ENCODE measurements around the gene ACIN1. TPM values are rescaled to one million over a fixed set of nuclear protein-coding genes. Genes with fewer than 3 reads are reported as not detected.
A peak's percentile ranks its signal among the peaks of the same experiment; 100 is the strongest.

ACIN1 gene
- total and polyA plus RNA-seq, 12 donors, result 35.7 to 119 (median 68.0) TPM

DNA sequence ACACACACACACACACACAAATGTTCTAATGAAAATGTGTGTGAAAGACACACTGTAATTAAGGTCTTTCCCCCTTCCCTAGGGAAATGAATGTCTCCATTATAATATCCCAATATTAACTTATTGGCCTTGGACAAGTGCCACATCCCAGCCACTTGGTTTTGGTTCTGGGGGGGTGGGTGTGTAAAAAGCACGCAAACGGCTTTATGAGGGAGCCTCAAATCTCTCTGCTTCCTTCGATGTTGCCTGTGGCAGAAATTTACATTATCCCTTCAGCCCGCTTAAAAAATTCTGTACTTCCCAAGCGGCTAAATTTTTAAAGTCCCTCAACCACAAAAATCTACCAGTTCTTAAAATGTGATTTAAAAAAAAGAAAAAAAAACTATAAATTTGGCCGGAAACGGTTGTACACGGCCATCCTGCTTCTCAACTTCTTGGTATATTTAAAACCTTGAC is 85.4 kb downstream of the ACIN1 start:
- H3K4me3 ChIP-seq, result peak overlapping the region in 9 of 10 donors; percentile 22 to 65 (median 55)
- TF ChIP-seq, protein P1, sequence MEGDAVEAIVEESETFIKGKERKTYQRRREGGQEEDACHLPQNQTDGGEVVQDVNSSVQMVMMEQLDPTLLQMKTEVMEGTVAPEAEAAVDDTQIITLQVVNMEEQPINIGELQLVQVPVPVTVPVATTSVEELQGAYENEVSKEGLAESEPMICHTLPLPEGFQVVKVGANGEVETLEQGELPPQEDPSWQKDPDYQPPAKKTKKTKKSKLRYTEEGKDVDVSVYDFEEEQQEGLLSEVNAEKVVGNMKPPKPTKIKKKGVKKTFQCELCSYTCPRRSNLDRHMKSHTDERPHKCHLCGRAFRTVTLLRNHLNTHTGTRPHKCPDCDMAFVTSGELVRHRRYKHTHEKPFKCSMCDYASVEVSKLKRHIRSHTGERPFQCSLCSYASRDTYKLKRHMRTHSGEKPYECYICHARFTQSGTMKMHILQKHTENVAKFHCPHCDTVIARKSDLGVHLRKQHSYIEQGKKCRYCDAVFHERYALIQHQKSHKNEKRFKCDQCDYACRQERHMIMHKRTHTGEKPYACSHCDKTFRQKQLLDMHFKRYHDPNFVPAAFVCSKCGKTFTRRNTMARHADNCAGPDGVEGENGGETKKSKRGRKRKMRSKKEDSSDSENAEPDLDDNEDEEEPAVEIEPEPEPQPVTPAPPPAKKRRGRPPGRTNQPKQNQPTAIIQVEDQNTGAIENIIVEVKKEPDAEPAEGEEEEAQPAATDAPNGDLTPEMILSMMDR (IDR thresholded peaks at IDR 0.05), result no peak
- no peaks in the 10 kb centered on the region for H3K9me3 ChIP-seq
- ATAC-seq (no peak), DNase-seq (no peak)
- no peaks in the 10 kb centered on the region for H3K27me3 ChIP-seq
- H3K4me1 ChIP-seq, result peaks cover 3 to 39% (median 25%) of the 10 kb centered on the region in 9 donors
- no peaks in the 10 kb centered on the region for H3K36me3 ChIP-seq
- peak overlapping the region in 9 of 10 donors; percentile 51 to 91 (median 75) for H3K27ac ChIP-seq
- intact Hi-C loops (cut with DNase I), result no loop called here
- 30 to 32% methylated on average over 8 of the region's 8 CpGs for WGBS, 2 donors

DNA sequence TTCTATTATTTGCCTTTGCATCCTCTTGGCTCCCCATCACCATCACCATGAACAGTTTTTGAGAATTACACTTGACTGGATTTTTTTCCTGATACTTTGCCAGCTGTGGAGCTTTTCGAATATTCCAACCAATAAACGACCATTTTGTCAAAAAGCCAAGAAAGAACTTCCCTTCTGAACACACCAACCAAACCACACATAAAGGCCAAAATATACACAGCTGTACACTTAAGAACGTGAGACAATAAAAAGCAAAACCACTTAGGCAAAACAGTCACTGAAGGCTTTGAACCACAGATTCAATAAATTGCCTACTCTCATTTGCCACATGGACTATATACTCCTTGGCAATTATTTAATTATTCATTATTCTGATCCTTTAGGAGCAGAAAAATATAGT is 86.1 kb downstream of the ACIN1 start:
- WGBS, 2 donors, result 46 to 63% methylated on average over 3 of the region's 3 CpGs
- no peak overlapping the region for H3K27ac ChIP-seq

More for the DNA sequence above, 86.1 kb downstream of the ACIN1 start:
- ATAC-seq (no peak), DNase-seq (no peak)
- TF ChIP-seq, protein P1 (IDR thresholded peaks at IDR 0.05), result no peak
- no peaks in the 10 kb centered on the region for H3K9me3 ChIP-seq
- H3K4me3 ChIP-seq, result peak overlapping the region in 1 of 10 donors; percentile 65
- H3K27me3 ChIP-seq, result no peaks in the 10 kb centered on the region
- intact Hi-C loops (cut with DNase I), result no loop called here
- no peaks in the 10 kb centered on the region for H3K36me3 ChIP-seq
- H3K4me1 ChIP-seq, result peaks cover 3 to 39% (median 25%) of the 10 kb centered on the region in 9 donors

Other genes with a start within 250 kb of the ACIN1 start
- gene LRP10, start 223.4 kb downstream of the ACIN1 start, total RNA-seq, result 100 to 1,000 TPM in 1 of 10 donors, 10 to 100 TPM in 9; 39.3 to 101 (median 50.9) TPM
- 10 to 100 TPM; 10.3 to 38.4 TPM for gene LRP10, start 223.4 kb downstream of the ACIN1 start, polyA plus RNA-seq
- under 1 TPM in 4 of 10 donors, not detected in 6; 0.14 to 0.25 (median 0.18) TPM for gene REM2, start 211.9 kb downstream of the ACIN1 start, total RNA-seq
- gene REM2, start 211.9 kb downstream of the ACIN1 start, polyA plus RNA-seq, result under 1 TPM; 0.07 to 0.22 TPM
- gene RBM23, start 176.0 kb downstream of the ACIN1 start, total RNA-seq, result 10 to 100 TPM; 27.8 to 58.1 (median 36.1) TPM
- gene RBM23, start 176.0 kb downstream of the ACIN1 start, polyA plus RNA-seq, result 10 to 100 TPM; 24.0 to 30.1 TPM
- gene PRMT5, start 165.8 kb downstream of the ACIN1 start, total RNA-seq, result 10 to 100 TPM; 41.5 to 52.6 (median 48.2) TPM
- gene PRMT5, start 165.8 kb downstream of the ACIN1 start, polyA plus RNA-seq, result 10 to 100 TPM in 1 of 2 donors, 1 to 10 TPM in 1; 7.8 to 75.1 TPM
- gene HAUS4, start 138.0 kb downstream of the ACIN1 start, total RNA-seq, result 10 to 100 TPM; 13.2 to 30.9 (median 19.3) TPM
- 10 to 100 TPM; 14.9 to 18.2 TPM for gene HAUS4, start 138.0 kb downstream of the ACIN1 start, polyA plus RNA-seq
- 10 to 100 TPM in 6 of 10 donors, 1 to 10 TPM in 4; 5.6 to 25.9 (median 11.1) TPM for gene AJUBA, start 112.6 kb downstream of the ACIN1 start, total RNA-seq
- gene AJUBA, start 112.6 kb downstream of the ACIN1 start, polyA plus RNA-seq, result 1 to 10 TPM; 5.3 to 6.0 TPM
- gene C14orf93, start 85.0 kb downstream of the ACIN1 start, total RNA-seq, result 1 to 10 TPM; 3.2 to 6.2 (median 4.8) TPM
- gene C14orf93, start 85.0 kb downstream of the ACIN1 start, polyA plus RNA-seq, result 1 to 10 TPM; 3.2 to 6.7 TPM
- gene PSMB5, start 60.2 kb downstream of the ACIN1 start, total RNA-seq, result 100 to 1,000 TPM; 111 to 141 (median 122) TPM
- 100 to 1,000 TPM in 1 of 2 donors, 10 to 100 TPM in 1; 35.6 to 206 TPM for gene PSMB5, start 60.2 kb downstream of the ACIN1 start, polyA plus RNA-seq
- gene PSMB11, start 52.9 kb downstream of the ACIN1 start, total RNA-seq, result not detected
- gene PSMB11, start 52.9 kb downstream of the ACIN1 start, polyA plus RNA-seq, result not detected
- gene CDH24, start 37.6 kb downstream of the ACIN1 start, total RNA-seq, result 1 to 10 TPM in 7 of 10 donors, under 1 TPM in 3; 0.57 to 4.4 (median 1.3) TPM
- gene CDH24, start 37.6 kb downstream of the ACIN1 start, polyA plus RNA-seq, result 1 to 10 TPM; 1.9 to 9.1 TPM
- 10 to 100 TPM; 22.3 to 35.9 (median 28.4) TPM for gene C14orf119, start 369 bp upstream of the ACIN1 start, total RNA-seq
- gene C14orf119, start 369 bp upstream of the ACIN1 start, polyA plus RNA-seq, result 10 to 100 TPM in 1 of 2 donors, 1 to 10 TPM in 1; 9.8 to 43.3 TPM
- gene CIROP, start 9.9 kb upstream of the ACIN1 start, total RNA-seq, result not detected
- not detected for gene CIROP, start 9.9 kb upstream of the ACIN1 start, polyA plus RNA-seq
- gene CEBPE, start 24.1 kb upstream of the ACIN1 start, total RNA-seq, result under 1 TPM in 1 of 10 donors, not detected in 9; 0.53 TPM
- under 1 TPM in 1 of 2 donors, not detected in 1; 0.07 TPM for gene CEBPE, start 24.1 kb upstream of the ACIN1 start, polyA plus RNA-seq
- 10 to 100 TPM in 4 of 10 donors, 1 to 10 TPM in 6; 5.9 to 14.8 (median 9.6) TPM for gene SLC7A8, start 88.5 kb upstream of the ACIN1 start, total RNA-seq
- gene SLC7A8, start 88.5 kb upstream of the ACIN1 start, polyA plus RNA-seq, result 10 to 100 TPM in 1 of 2 donors, 1 to 10 TPM in 1; 7.8 to 14.9 TPM
- not detected for gene RNF212B, start 142.8 kb upstream of the ACIN1 start, total RNA-seq
- not detected for gene RNF212B, start 142.8 kb upstream of the ACIN1 start, polyA plus RNA-seq
- 10 to 100 TPM in 4 of 10 donors, 1 to 10 TPM in 6; 5.7 to 13.4 (median 9.5) TPM for gene HOMEZ, start 191.0 kb upstream of the ACIN1 start, total RNA-seq
- gene HOMEZ, start 191.0 kb upstream of the ACIN1 start, polyA plus RNA-seq, result 1 to 10 TPM; 7.0 to 7.3 TPM
- 1 to 10 TPM; 4.5 to 9.3 (median 6.6) TPM for gene PPP1R3E, start 207.7 kb upstream of the ACIN1 start, total RNA-seq
- gene PPP1R3E, start 207.7 kb upstream of the ACIN1 start, polyA plus RNA-seq, result 10 to 100 TPM in 1 of 2 donors, 1 to 10 TPM in 1; 2.3 to 20.6 TPM
- gene BCL2L2, start 211.7 kb upstream of the ACIN1 start, total RNA-seq, result 10 to 100 TPM; 33.3 to 44.9 (median 38.2) TPM
- gene BCL2L2, start 211.7 kb upstream of the ACIN1 start, polyA plus RNA-seq, result 10 to 100 TPM; 16.8 to 22.4 TPM
- gene PABPN1, start 226.3 kb upstream of the ACIN1 start, total RNA-seq, result 10 to 100 TPM; 57.0 to 96.1 (median 67.8) TPM
- gene PABPN1, start 226.3 kb upstream of the ACIN1 start, polyA plus RNA-seq, result 100 to 1,000 TPM in 1 of 2 donors, 10 to 100 TPM in 1; 67.0 to 196 TPM

Measured in heart right ventricle (tissue), 16 donors.